GM12878 (cell line): ENCODE data around the gene IP6K3. TPM values are rescaled to one million over a fixed set of nuclear protein-coding genes. Genes with fewer than 3 reads are reported as not detected.

Experiments
- ASH2L ChIP-seq: fragments of 300-600, 200-600 bp; sonication (generic); IDR thresholded peaks from 2 replicates; pipeline ENCODE4 v1.6.1; 2017; ENCODE audit warnings: low read depth, mild to moderate bottlenecking, borderline replicate concordance
- CTCF ChIP-seq, 3 experiments: IDR thresholded peaks in 2 of 3; conservative IDR thresholded peaks in 1 of 3; 2 replicates each; pipeline ENCODE4 v1.5.1; 2011; ENCODE audit warnings: low read depth in 3 of 3, low read length in 3 of 3, mild to moderate bottlenecking in 3 of 3, control low read depth in 2 of 3, moderate library complexity in 2 of 3, inconsistent platforms in 1 of 3, mixed read lengths in 1 of 3; ENCODE audit not compliant: control insufficient read depth in 2 of 3, insufficient read depth in 1 of 3; ENCODE audit errors: extremely low read depth in 1 of 3
- FOXM1 ChIP-seq: IDR thresholded peaks from 2 replicates; pipeline ENCODE4 v1.6.1; 2012; ENCODE audit warnings: low read depth, mild to moderate bottlenecking, inconsistent platforms, low read length, moderate library complexity
- MXI1 ChIP-seq: fragments of 150-350 bp; IDR thresholded peaks from 2 replicates; pipeline ENCODE4 v1.6.1; 2011; ENCODE audit warnings: low read depth, mild to moderate bottlenecking, inconsistent platforms, low read length, improper control_type of control experiment
- RAD21 ChIP-seq: IDR thresholded peaks from 2 replicates; pipeline ENCODE4 v1.6.1; 2011; ENCODE audit warnings: mild to moderate bottlenecking, low read depth, low read length, moderate library complexity; ENCODE audit not compliant: insufficient read depth
- ZNF687 ChIP-seq: fragments of 450-650 bp; IDR thresholded peaks from 2 replicates; pipeline ENCODE4 v1.6.1; 2017; ENCODE audit warnings: mild to moderate bottlenecking, moderate library complexity
- polyA plus RNA-seq, 11 experiments: library from polyadenylated mRNA; depleted of rRNA in 4 of 11; unstranded in 6 of 11; stranded (reverse) in 5 of 11; fragments of >200 nt; fragmentation: Nextera tagmentation in 4 of 11; fragmentation: Illumina TruSeq in 1 of 11; extraction: Ambion mirVana in 4 of 11; extraction: Trizol in 1 of 11; gene quantifications; 1 replicate in 1 of 11; 2 replicates in 10 of 11; pipeline versions ENCODE4 v1.2.1 to v1.2.3, GENCODE V29; 2011 to 2016; ENCODE audit warnings: inconsistent platforms in 2 of 11, missing spikeins in 2 of 11, low read depth in 1 of 11
- total RNA-seq, 4 experiments: library from RNA; depleted of rRNA in 3 of 4; stranded (reverse); fragments of >200 nt in 3 of 4; fragmentation: Illumina TruSeq in 1 of 4; extraction: Trizol in 1 of 4; gene quantifications; 2 replicates each; pipeline versions ENCODE4 v1.2.1 to v1.2.3, GENCODE V29; 2013 to 2021

IP6K3 gene
- total and polyA plus RNA-seq, 10 of the 15 experiments (the other 5 are each of a cell fraction or from before 2014, with no cell fraction given), result 0.02 to 0.15 (median 0.09) TPM; not detected in 7

DNA sequence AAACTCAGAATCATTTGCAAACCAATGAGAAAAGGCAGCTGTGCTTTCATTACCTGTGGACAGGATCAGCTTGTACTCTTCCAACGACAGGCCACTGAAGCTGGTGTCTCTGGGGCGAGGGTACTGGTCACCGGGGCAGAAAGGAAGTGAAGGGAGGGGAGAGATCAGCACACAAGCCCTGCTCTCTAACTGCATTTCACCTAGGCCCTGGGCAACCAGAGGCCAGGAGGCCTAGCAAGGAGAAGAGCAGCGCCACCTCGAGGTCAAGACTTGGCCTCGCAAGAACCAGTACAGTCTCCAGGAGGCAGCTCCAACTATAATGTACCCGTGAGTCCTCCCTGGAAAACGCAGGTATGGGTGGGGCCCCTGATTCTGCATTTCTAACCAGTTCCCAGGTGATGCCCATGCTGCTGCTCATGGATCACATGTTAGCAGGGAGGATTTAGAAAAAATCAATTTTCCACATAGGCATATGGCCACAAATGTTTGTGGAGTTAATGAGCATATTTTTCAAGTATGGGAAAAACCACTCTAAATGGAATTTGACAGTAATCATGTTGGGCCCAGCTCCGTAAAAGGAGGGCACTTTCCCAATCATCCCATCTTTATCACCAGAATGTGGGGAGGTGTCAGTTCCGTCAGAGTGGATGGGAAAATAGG is 46.2 kb downstream of the IP6K3 start (continued):
- TF ChIP-seq ZNF687 (0 out of 2 replicates have a peak, but pooled peaks have one; percentile 14), CTCF (IDR thresholded peaks at IDR 0.05 in 2 of 3, conservative IDR thresholded peaks at IDR 0.05 in 1 of 3; ENCODE audit: control insufficient read depth in 2 of 3, extremely low read depth in 1 of 3, insufficient read depth in 1 of 3, low read depth in 3 of 3, low read length in 3 of 3) (peak; percentile 85 to 89 (median 88)), ASH2L (no peak), MXI1 (peak; percentile 50; the same call in 1 of the 2 replicates), FOXM1 (peak; percentile 34; the same call in 1 of the 2 replicates), RAD21 (peak; percentile 75)
